Vagina (tissue), 2 donors: ENCODE measurements around the gene STK36. TPM values are rescaled to one million over a fixed set of nuclear protein-coding genes. Genes with fewer than 3 reads are reported as not detected.

Experiments used
- DNase-seq, 2 donors: peaks; one replicate each; pipeline ENCODE4 v3.0.0-alpha.2; 2017; ENCODE audit errors: extremely low spot score in 2 of 2
- H3K27ac ChIP-seq: fragments of 200-600 bp; sonication (generic); one replicate; pipeline ENCODE4 v1.5.1; 2019
- H3K27me3 ChIP-seq: fragments of 200-600 bp; sonication (generic); one replicate; pipeline ENCODE4 v1.5.1; 2019
- H3K36me3 ChIP-seq, 2 donors: fragments of 200-600 bp; sonication (generic); one replicate each; pipeline ENCODE4 v1.5.1; 2017 to 2019
- H3K4me1 ChIP-seq: fragments of 200-600 bp; sonication (generic); one replicate; pipeline ENCODE4 v1.5.1; 2019
- H3K4me3 ChIP-seq, 2 donors: fragments of 200-600 bp; sonication (generic); 1 replicate in 1 of 2; 2 replicates in 1 of 2; pipeline ENCODE4 v1.5.1; 2016 to 2019
- H3K9me3 ChIP-seq: fragments of 200-600 bp; sonication (generic); one replicate; pipeline ENCODE4 v1.5.1; 2019
- POLR2A ChIP-seq, 2 donors: fragments of 450-650 bp; IDR thresholded peaks; one replicate each; pipeline ENCODE4 v1.6.1; 2017; ENCODE audit warnings: antibody characterized with exemption in 2 of 2, mild to moderate bottlenecking in 2 of 2, moderate library complexity in 2 of 2
- POLR2AphosphoS5 ChIP-seq, 2 donors: sonication (generic); formaldehyde crosslinking; IDR thresholded peaks; one replicate each; pipeline ENCODE4 v1.9.0; 2017; ENCODE audit warnings: antibody characterized with exemption in 2 of 2, mild to moderate bottlenecking in 2 of 2, low read depth in 1 of 2; ENCODE audit not compliant: insufficient read depth in 1 of 2
- intact Hi-C: fragments of 100-400 bp; cut with DNase I; formaldehyde crosslinking; loops from one replicate; pipeline ENCODE4 v1.15.1; 2023
- total RNA-seq: library from RNA; depleted of rRNA; stranded (reverse); fragments of >200 nt; gene quantifications from one replicate; pipeline ENCODE4 v1.2.3, GENCODE V29; 2016
- TF ChIP-seq, protein P1 (sequence below), 3 experiments: fragments of 450-650 bp in 2 of 3; fragments of 200-600 bp in 1 of 3; sonication (generic) in 1 of 3; IDR thresholded peaks; one replicate each; pipeline ENCODE4 v1.5.1; 2017 to 2019; ENCODE audit warnings: antibody characterized with exemption in 3 of 3, mild to moderate bottlenecking in 2 of 3, moderate library complexity in 2 of 3

Gene STK36
- total RNA-seq, 1 donor from 2014 or later: 59.9 TPM

- intact Hi-C loops: loop anchor here (5.0 kb wide), 1 partner anchor 133 kb away; no protein-coding TSS in a partner anchor
- no peak for TF ChIP-seq POLR2AphosphoS5 (IDR thresholded peaks at IDR 0.05; ENCODE audit: insufficient read depth in 1 of 2, low read depth in 1 of 2)
- TF ChIP-seq, protein P1, sequence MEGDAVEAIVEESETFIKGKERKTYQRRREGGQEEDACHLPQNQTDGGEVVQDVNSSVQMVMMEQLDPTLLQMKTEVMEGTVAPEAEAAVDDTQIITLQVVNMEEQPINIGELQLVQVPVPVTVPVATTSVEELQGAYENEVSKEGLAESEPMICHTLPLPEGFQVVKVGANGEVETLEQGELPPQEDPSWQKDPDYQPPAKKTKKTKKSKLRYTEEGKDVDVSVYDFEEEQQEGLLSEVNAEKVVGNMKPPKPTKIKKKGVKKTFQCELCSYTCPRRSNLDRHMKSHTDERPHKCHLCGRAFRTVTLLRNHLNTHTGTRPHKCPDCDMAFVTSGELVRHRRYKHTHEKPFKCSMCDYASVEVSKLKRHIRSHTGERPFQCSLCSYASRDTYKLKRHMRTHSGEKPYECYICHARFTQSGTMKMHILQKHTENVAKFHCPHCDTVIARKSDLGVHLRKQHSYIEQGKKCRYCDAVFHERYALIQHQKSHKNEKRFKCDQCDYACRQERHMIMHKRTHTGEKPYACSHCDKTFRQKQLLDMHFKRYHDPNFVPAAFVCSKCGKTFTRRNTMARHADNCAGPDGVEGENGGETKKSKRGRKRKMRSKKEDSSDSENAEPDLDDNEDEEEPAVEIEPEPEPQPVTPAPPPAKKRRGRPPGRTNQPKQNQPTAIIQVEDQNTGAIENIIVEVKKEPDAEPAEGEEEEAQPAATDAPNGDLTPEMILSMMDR (IDR thresholded peaks at IDR 0.05): no peak
- TF ChIP-seq POLR2A (IDR thresholded peaks at IDR 0.05): no peak
These were observed 42.0 kb downstream of the STK36 start for GRCh38 chr2:218713922-218714321.

DNA sequence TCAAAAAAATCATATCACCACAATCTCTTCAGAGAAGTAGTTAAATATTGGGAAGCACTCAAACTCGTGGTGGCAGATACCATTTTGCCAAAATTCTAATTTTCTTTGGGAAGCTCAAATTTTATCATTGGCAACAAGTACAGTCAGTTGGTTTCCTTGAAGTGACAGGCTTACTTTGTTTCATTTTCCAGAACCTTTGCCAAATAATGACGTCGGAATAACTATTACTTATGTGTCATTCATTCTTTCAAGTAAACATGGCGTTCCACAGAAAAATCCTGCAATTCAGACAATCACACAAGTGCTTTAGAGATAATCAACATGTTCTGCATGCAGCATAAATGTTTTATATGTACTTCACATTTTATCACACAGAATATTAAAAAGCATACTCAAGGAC lies 44.2 kb downstream of the STK36 start:
- Histone ChIP-seq H3K36me3 (no peaks in the 10 kb centered on the region), H3K27ac (no peak overlapping the region), H3K4me1 (peaks cover 43% of the 10 kb centered on the region), H3K27me3 (no peaks in the 10 kb centered on the region), H3K9me3 (no peaks in the 10 kb centered on the region), H3K4me3 (no peak overlapping the region)
- DNase-seq: no peak
- intact Hi-C loops: no loop called here
- TF ChIP-seq, protein P1 (IDR thresholded peaks at IDR 0.05): no peak
- no peak for TF ChIP-seq POLR2A (IDR thresholded peaks at IDR 0.05)
- TF ChIP-seq POLR2AphosphoS5 (IDR thresholded peaks at IDR 0.05; ENCODE audit: insufficient read depth in 1 of 2, low read depth in 1 of 2): no peak

More at GRCh38 chr2:218713922-218714321, 42.0 kb downstream of the STK36 start:
- H3K36me3 ChIP-seq: no peaks in the 10 kb centered on the region
- DNase-seq: no peak
- no peaks in the 10 kb centered on the region for H3K9me3 ChIP-seq
- H3K27me3 ChIP-seq: no peaks in the 10 kb centered on the region
- no peak overlapping the region for H3K27ac ChIP-seq
- no peak overlapping the region for H3K4me3 ChIP-seq
- peaks cover 43% of the 10 kb centered on the region for H3K4me1 ChIP-seq

DNA sequence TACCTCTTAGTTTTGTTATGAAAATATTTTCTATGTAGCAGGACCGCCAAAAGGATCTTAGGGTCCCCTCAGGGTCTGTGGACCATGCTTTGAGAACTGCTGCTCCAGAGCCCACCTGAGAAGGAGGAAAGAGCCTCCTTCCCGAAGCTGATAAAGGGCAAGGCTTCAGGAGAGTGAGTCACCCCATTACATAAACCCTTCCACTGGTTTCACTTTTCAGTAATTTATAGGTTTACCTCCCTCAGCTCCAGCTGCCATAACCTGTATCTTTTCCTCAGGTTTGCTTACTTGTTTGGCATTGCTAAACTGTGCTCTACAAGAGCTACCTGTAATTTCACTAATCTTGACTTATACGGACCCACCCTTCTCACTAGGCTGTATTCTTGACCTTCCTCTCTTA lies 45.4 kb downstream of the STK36 start:
- intact Hi-C loops: no loop called here
- H3K27ac ChIP-seq: peak overlapping the region; percentile 37
- DNase-seq: no peak
- no peak for TF ChIP-seq POLR2A (IDR thresholded peaks at IDR 0.05)
- TF ChIP-seq POLR2AphosphoS5 (IDR thresholded peaks at IDR 0.05; ENCODE audit: insufficient read depth in 1 of 2, low read depth in 1 of 2): peak in 1 of 2 donors; percentile 22
- H3K4me3 ChIP-seq: no peak overlapping the region
- H3K36me3 ChIP-seq: no peaks in the 10 kb centered on the region
- H3K27me3 ChIP-seq: no peaks in the 10 kb centered on the region
- H3K9me3 ChIP-seq: no peaks in the 10 kb centered on the region
- peaks cover 33% of the 10 kb centered on the region for H3K4me1 ChIP-seq

DNA sequence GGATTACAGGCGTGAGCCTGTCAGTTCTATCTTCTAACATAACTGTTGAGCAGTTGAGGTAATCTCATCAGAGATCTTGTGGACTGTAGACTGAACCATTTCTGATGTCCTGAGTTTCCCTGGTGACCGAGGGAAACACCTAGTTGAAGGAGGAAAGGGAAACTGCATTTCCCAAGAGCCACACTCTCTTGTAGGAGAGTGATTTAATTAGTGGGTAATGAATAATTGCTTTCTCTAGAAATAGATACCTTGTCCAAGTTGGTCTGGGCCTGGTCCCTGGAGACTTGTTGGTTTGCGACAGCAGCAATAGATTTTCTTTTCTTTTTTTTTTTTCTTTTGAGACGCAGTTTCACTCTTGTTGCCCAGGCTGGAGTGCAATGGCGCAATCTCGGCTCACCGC lies 46.2 kb downstream of the STK36 start:
- H3K36me3 ChIP-seq: no peaks in the 10 kb centered on the region
- H3K27ac ChIP-seq: no peak overlapping the region
- TF ChIP-seq, protein P1 (IDR thresholded peaks at IDR 0.05): no peak
- TF ChIP-seq POLR2A (IDR thresholded peaks at IDR 0.05): no peak
- TF ChIP-seq POLR2AphosphoS5 (IDR thresholded peaks at IDR 0.05; ENCODE audit: insufficient read depth in 1 of 2, low read depth in 1 of 2): no peak
- intact Hi-C loops: no loop called here
- H3K9me3 ChIP-seq: no peaks in the 10 kb centered on the region
- DNase-seq: no peak
- no peaks in the 10 kb centered on the region for H3K27me3 ChIP-seq
- H3K4me3 ChIP-seq: no peak overlapping the region
- peaks cover 36% of the 10 kb centered on the region for H3K4me1 ChIP-seq

GRCh38 chr2:218719457-218719856 lies 47.6 kb downstream of the STK36 start:
- DNase-seq: no peak
- no peak overlapping the region for H3K4me3 ChIP-seq
- TF ChIP-seq POLR2A (IDR thresholded peaks at IDR 0.05) (no peak), POLR2AphosphoS5 (IDR thresholded peaks at IDR 0.05; ENCODE audit: insufficient read depth in 1 of 2, low read depth in 1 of 2) (no peak)
- TF ChIP-seq, protein P1 (IDR thresholded peaks at IDR 0.05): no peak
- peaks cover 31% of the 10 kb centered on the region for H3K4me1 ChIP-seq
- no peak overlapping the region for H3K27ac ChIP-seq
- H3K9me3 ChIP-seq: no peaks in the 10 kb centered on the region
- intact Hi-C loops: no loop called here
- no peaks in the 10 kb centered on the region for H3K36me3 ChIP-seq
- H3K27me3 ChIP-seq: no peaks in the 10 kb centered on the region
